Measurements from ENCODE around the gene PLEKHG2.

The PLEKHG2 gene

GRCh38 chr19:39384839-39385568 is 27.5 kb upstream of the PLEKHG2 start:
- no peak for DNase-seq

DNA sequence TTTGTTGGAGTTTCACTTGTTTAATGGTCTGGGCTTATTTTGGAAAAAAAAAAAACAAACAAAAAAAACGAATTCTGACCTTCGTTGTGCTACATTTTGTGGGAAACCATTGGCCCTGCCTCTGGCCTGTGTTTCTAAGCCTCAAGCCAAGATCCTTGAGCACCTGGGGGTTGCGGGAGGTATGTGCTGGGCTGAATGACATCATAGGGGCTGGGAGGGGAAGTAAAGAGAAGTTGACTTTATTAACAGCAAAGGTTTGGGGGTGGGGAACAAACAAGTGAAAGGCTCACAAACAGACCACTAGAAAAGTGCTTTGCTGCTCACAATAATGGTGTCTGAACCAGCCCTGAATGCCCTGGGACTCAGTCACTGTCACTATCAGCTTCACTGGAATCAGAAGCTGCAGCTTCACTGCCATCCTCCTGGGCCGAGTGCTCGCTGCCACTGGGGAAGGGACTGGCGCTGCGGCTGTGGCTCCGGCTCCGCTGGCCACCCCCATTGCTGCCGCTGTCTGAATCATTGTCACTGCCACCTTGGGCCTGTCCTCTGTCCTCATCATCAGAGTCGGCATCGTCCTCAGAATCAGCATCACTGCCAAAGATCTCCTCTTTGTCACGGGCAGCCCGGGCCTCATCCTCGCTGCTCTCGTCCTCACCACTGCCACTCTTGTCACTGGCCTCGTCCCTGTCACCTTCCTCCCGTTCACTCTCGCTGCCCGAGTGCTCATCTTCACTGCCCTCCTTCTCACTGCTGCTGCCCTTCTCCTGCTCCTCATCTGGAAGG is 26.6 kb upstream of the PLEKHG2 start:
- DNase-seq: no peak

- no peak for DNase-seq
Observed at GRCh38 chr19:39386557-39386956, 25.9 kb upstream of the PLEKHG2 start.

GRCh38 chr19:39388657-39389056 is 23.8 kb upstream of the PLEKHG2 start:
- DNase-seq: no peak

DNA sequence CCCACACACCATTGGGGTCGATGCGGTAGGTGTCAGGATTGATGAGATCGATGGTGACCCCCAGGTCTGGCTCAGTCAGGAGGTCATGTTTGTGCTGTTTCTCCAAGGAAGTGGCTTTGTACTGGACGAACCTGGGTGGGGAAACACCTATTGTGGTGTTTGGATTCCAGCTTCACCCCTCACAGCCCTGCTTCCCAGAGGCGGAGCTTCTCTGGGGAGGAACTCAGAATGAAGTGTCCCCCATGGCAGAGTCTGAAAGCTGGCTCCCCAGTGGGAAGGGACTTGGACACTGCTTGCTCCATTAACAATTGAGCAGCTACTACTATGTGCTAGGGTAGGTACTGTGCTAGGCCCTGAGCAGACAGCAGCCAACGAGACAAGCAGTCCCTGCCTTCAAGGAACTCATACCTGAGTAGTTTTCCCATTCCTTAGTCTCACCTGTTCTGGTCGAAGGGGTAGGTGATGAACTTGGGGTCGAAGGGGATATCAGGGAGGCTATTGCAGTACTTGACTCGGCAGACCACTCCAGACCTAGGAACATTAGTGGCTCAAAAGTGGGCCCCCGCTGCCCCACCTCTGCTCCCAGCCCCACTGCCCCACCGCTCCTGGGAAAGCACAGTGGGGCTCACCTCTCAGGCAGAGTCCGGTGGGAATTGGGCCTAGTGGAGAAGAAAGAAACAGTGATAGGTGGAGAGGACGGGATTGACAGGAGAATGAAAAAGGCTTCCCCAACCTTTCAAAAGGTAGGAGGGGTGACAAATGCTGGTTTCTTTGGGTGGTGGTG is 22.6 kb upstream of the PLEKHG2 start:
- DNase-seq: peak; percentile 27

DNA sequence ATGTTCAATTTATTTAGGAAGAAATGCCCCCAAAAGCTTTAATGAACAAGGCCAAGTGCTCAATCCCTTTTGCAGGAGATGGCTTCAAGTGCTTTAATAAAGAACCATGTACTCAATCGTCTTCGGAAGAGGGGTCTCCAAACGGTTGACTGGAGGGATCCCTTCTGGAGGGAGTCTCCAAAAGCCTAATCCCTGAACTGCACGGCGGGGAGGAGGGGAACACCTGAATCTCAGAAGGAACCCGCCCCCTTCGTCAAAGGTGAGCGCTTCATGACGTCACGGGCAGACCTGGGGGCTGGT is 22.1 kb upstream of the PLEKHG2 start:
- no peak for DNase-seq

- peak; percentile 100 for DNase-seq
Observed at GRCh38 chr19:39390751-39391437, 21.6 kb upstream of the PLEKHG2 start, which contains the start of the genes MED29 and PAF1. Gene MED29, plus strand, starts transcription at chr19:39391378. Its CDS starts 45 bp downstream, at chr19:39391423. Gene PAF1, minus strand, starts transcription at chr19:39391106. Its CDS starts 242 bp downstream, at chr19:39390864.

DNA sequence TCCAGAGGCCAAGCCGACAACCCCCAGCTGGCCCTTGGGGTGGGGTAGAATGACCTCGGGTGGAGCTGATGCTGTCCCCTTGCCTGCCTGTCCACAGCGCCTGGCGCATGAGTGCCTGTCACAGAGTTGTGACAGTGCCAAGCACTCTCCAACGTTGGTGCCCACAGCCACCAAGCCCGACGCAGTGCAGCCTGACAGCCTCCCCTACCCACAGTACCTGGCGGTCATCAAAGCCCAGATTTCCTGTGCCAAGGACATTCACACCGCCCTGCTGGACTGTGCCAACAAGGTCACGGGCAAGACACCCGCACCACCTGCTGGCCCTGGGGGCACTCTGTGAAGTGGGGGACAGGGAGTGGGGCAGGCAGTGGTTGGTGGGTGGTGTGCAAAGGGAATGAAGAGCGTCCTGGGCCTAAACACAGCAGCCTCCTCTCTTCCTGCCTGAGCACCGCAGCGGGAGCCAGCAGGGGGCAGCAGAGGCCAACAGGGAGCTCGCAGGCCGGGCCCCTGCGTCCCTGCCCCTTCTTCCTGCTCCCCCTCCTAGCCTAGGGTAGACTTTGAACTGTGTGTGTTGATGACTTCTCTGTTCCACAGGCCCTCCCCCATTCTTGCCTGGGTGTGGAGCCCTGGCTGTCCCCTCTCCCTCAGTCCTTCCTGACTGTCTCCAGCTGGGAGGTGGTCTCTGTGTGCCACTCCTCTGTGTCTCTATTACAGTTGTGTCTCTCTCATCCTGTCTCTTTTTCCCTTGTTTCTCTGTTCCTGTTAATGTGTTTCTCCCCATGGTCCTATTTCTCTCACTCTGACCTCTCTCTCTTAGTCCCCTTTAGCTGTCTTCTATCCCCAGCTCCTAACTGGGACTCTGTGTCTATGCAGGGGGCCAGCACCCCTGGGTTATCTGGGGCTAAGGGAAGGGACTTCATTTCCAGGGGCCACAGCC is 14.8 kb upstream of the PLEKHG2 start:
- DNase-seq: peak; percentile 81

DNA sequence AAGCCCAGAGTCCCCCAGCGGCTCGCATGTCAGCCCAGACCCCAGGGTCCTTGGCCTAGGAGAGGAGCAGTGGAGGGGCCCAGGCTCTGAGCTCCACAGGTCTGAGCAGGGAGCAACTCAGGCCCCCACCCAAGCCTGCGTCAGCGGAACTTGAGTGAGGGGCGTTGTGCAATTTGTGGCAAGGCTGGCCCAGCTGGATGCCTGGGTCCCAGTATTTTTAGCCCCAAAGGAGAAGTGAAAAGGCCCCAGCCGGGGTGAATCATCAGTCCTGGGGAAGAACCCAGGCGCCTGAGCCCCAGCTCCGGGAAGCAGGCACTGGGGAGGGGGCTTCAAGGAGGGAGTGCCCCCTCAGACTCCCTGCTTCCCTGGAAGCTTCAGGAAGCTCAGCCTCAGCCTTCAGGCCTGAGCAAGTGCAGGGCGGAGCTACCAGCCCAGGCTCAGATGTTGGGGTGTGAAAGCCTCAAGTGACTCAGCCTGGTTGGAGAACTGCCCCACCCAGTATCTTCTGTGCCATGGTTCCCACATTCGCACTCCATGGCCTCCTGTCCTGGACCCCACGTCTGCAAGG is 14.1 kb upstream of the PLEKHG2 start:
- no peak for DNase-seq

GRCh38 chr19:39399668-39400050 is 12.8 kb upstream of the PLEKHG2 start:
- DNase-seq: no peak

DNA sequence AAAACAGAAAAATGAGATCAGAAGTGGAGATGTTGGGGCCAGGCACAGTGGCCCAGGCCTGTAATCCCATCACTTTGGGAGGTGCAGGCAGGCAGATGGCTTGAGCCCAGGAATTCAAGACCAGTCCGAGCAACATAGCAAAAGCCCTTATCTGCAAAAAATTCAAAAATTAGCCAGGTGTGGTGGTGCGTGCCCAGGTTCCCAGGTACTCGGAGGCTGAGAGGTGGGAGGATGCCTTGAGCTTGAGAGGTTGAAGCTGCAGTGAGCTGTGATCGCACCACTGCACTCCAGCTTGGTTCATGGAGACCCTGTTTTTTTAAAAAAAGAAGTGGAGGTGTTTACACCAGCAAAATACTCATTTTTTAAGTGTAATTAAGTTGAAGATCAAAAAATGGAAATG is 12.4 kb upstream of the PLEKHG2 start:
- no peak for DNase-seq

DNA sequence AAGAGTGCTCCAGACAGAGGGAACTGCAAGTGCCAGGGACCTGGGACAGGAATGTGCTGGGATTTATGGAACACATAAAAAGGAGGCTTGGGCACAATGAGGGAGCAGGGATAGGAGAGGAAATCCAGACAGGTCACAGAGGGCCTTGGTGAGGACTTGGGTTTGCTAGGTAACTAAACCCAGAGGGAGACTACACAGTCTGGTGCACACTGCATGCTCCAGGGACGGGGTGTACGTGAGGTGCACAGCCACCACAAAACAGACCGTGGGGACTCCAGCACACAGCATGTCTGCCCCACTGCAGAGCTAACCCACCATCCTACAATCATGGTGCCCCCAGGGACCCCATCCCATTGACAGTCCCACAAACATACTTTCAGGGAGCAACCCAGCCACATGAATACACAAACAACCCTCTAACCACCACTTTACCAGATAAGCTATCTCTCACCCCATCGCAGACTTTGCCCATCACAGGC is 11.4 kb upstream of the PLEKHG2 start:
- no peak for DNase-seq

DNA sequence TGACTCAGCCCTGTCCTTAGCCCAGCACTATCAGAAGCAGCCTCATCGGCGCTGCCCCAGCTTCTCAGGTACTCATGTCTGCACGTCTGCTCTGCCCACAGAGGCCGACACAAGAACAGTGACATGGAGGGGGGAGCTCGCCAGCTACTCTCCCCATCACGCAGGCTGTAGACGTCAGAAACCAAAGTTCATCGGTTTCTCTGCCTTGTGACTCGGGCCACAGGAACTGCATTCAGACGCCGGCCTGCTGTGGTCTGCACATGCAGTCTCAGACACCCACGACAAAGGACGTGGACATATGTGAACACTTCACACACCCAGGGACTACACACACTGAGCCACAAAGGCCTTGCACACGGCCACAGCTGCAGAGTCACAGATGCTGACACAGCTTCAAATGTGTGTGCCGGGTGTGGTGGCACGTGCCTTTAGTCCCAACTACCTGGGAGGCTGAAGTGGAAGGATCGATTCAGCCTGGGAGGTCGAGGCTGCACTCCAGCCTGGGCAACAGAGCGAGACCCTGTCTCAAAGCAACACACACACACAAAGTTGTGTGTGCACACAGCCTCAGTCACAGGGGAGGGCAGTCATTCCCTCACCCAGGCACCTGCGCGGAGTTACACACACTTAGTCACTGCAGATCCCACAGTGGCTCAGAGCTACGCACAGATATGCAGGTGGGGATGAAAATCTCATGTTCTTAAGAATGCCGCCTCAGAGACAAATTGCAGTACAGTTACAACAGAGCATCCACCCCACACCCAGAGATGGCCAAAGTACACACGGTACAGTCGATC is 10.7 kb upstream of the PLEKHG2 start:
- DNase-seq: no peak

- peak; percentile 91 for DNase-seq
Observed at GRCh38 chr19:39402346-39403300, 9.8 kb upstream of the PLEKHG2 start.

DNA sequence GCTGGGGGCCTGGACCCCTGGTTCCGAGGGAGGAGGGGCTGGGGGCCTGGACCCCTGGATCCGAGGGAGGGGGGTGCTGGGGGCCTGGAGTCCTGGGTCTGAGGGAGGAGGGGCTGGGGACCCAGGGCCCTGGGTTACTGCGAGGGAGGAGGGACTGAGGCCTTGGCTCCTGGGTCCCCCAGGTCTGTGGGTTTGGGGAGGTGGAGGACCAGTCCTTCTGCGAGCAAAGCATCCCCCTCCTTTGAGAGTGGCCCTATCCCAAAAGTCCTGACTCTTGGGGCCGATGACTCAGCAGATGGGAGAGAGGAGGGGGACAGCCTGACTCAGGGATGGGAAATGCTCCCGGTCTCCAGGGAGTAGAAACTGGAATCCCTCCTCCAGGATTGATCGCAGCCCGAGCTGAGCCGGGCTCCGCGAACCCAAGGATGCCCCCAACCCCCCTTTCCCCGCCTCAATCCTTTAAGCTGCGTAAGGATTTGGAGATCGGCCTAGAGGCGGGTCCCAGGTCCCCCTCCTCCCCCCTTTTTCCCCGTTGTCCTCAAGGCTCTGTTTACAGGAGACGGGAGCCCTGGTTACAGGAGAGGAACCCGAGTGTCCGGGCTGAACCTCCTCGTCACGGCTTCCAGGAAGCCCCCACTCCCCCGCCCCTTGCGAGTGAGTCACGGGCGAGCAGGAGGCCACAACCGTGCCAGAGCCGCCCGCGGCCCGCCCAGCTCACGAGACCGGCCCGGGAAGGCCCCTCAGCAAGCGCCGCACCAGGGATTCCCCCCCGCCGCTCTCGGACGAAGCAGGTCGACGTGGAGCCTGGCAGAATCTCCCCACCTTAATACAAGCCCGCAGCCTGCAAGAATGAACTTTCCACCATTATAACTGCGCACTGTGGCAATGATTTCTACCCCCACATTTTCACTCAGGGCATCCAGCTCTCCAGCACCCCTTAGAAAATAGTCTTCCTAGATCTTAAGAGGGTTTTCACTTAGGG is 8.8 kb upstream of the PLEKHG2 start:
- DNase-seq: peak; percentile 93

DNA sequence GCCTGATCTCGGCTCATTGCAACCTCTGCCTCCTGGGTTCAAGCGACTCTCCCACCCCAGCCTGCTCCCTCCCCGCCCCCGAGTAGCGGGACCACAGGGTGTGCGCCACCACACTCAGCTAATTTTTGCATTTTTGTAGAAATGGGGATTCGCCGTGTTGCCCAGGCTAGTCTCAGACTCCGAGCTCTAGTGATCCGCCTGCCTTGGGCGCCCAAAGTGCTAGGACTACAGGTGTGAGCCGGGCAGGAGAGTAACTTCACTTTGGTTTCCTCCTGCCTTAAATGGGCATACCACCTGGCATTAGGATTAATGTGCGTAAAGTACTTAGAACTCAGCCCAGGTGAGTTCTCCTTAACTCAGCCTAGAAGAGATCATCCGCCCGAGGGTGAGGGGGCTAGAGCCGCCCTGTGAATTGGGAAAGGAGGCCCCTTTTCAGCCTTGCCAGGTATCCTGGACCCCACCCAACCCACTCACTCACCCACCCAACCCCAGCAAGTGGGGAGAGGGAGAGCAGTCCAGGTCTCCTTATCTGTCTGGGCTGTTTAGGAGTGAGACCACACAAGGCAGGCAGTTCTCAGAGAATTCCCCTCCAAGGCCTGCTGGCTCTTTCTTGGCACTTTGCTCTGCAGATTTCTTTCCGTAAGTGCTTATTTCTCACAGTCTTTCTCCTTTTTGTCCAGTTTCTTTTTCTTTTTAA is 7.1 kb upstream of the PLEKHG2 start:
- DNase-seq: no peak

DNA sequence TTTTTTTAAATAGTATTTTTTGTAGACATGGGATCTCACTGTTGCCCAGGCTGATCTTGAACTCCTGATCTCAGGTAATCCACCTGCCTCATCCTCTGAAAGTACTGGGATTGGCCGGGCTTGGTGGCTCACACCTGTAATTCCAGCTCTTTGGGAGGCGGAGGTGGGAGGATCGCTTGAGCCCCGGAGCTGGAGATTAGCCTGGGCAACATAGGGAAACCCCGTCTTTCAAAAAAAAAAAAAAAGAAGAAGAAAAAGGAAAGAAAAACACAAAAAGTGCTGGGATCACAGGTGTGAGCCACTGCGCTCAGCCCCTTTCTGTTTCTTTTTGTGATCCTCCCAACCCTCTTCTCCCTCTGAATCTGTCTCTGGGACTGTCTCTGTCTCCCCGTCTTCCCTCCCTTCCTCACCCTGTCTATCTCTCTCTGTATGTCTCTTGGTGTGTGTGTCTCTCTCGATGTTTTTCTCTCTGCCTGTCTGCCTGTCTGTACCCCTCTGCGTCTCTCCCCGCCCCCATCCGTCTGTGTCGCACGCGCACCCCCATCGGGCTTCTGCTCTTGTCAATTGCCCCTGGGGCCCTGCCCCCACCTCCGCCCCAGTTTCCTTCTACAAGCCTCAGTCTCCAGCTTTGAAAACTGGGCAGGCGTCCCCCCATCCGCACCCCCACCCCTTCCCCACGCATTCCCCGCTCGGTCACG is 6.4 kb upstream of the PLEKHG2 start:
- no peak for DNase-seq
